Uterus (tissue), 4 donors: ENCODE results near the gene SPATA9. TPM values are rescaled to one million over a fixed set of nuclear protein-coding genes. Genes with fewer than 3 reads are reported as not detected.

Experiments used
- DNase-seq, 2 donors: peaks; one replicate each; pipeline ENCODE4 v3.0.0-alpha.2; 2019 to 2020
- H3K27ac ChIP-seq, 2 donors: fragments of 200-600 bp; sonication (generic); 1 replicate in 1 of 2; 2 replicates in 1 of 2; pipeline ENCODE4 v1.5.1; 2016 to 2018
- H3K27me3 ChIP-seq, 2 donors: fragments of 200-600 bp; sonication (generic); one replicate each; pipeline ENCODE4 v1.5.1; 2018 to 2019; ENCODE audit warnings: control low read depth in 1 of 2
- H3K36me3 ChIP-seq, 2 donors: fragments of 200-600 bp; sonication (generic); one replicate each; pipeline ENCODE4 v1.5.1; 2019; ENCODE audit warnings: control low read depth in 1 of 2
- H3K4me1 ChIP-seq, 2 donors: fragments of 200-600 bp; sonication (generic); one replicate each; pipeline ENCODE4 v1.5.1; 2018 to 2019; ENCODE audit warnings: control low read depth in 1 of 2
- H3K4me3 ChIP-seq, 2 donors: fragments of 200-600 bp; sonication (generic); 1 replicate in 1 of 2; 2 replicates in 1 of 2; pipeline ENCODE4 v1.5.1; 2018 to 2019; ENCODE audit warnings: mild to moderate bottlenecking in 1 of 2
- H3K9me3 ChIP-seq, 2 donors: fragments of 200-600 bp; sonication (generic); one replicate each; pipeline ENCODE4 v1.5.1; 2019; ENCODE audit warnings: control low read depth in 1 of 2
- POLR2A ChIP-seq, 2 donors: fragments of 450-650 bp; IDR thresholded peaks; one replicate each; pipeline ENCODE4 v1.6.1; 2016; ENCODE audit warnings: antibody characterized with exemption in 2 of 2, mild to moderate bottlenecking in 1 of 2, moderate library complexity in 1 of 2
- intact Hi-C: fragments of 100-400 bp; cut with DNase I; formaldehyde crosslinking; loops from one replicate; pipeline ENCODE4 v1.15.1; 2023; ENCODE audit warnings: low total_unique reads
- total RNA-seq, 4 donors: library from RNA; depleted of rRNA in 3 of 4; stranded (reverse); fragments of >200 nt in 3 of 4; gene quantifications; one replicate each; pipeline versions ENCODE4 v1.1.0 to v1.2.4, GENCODE V29; 2014 to 2023
- TF ChIP-seq, protein P1 (sequence below), 4 experiments: fragments of 200-600 bp in 2 of 4; fragments of 450-650 bp in 2 of 4; sonication (generic) in 2 of 4; IDR thresholded peaks; one replicate each; pipeline ENCODE4 v1.5.1; 2016 to 2019; ENCODE audit warnings: antibody characterized with exemption in 4 of 4, mild to moderate bottlenecking in 2 of 4, moderate library complexity in 1 of 4
- donor health status: DM: yes; HTN: yes; CAD: no.

The SPATA9 gene
- total RNA-seq, 4 donors from 2014 or later, result 0.34 to 1.6 TPM; not detected in 2

DNA sequence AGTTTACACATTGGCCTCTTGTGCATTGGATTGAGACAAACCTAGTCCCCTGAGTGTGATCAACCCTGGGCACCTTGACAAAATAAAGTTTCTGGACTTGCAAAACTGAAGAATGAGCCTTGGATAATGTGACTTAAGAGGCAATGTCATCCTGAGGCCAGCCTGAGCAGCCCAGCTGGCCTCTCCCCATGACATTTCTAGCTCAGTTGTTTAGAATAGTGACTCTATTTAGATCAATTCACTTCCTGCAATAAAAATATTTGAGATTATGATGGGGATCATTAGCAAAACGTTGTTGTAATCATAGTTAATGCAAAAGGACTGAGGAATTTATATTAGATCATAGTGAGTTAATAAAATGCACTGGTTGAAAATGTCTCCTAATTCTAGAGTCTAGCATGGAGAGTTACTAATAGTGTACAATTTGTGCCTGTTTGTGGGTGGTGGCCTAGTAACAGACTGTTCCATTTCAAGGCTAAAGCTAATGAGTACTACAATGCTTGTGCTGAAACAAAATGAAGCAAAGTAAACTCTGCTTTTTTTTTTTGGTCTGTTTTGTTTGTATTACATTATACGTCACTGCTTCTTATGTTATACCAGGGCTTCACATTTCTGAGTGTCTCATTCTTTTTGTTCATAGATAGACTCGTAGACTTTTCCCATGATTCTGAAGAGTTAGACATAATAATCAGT is 37.4 kb upstream of the SPATA9 start:
- Histone ChIP-seq H3K27me3 (no peaks in the 10 kb centered on the region), H3K27ac (no peak overlapping the region), H3K4me1 (no peaks in the 10 kb centered on the region), H3K36me3 (no peaks in the 10 kb centered on the region), H3K4me3 (no peak overlapping the region), H3K9me3 (no peaks in the 10 kb centered on the region)
- intact Hi-C loops, result no loop called here
- TF ChIP-seq POLR2A (IDR thresholded peaks at IDR 0.05), result no peak
- DNase-seq, result no peak

DNA sequence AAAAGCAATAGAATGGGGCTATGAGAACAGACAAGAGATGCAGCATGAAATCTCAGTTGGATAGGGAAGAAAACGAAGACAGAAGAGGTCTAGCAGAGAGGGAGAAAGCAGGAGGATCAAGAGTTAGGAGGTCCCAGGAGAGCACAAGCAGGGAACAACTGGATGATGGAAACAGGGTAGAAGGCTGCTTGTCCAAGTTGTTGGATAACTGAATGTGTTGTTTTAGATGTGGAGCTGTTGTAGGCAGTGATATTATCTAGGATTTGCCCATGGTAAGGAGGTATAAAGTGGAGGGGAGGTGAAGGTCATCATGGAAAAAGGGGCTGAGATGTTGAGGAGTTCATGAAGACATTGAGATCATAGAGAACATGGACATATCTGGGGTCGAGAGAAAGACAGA is 35.9 kb upstream of the SPATA9 start:
- intact Hi-C loops, result no loop called here
- Histone ChIP-seq H3K4me3 (no peak overlapping the region), H3K27me3 (no peaks in the 10 kb centered on the region), H3K4me1 (no peaks in the 10 kb centered on the region), H3K9me3 (no peaks in the 10 kb centered on the region), H3K27ac (no peak overlapping the region), H3K36me3 (no peaks in the 10 kb centered on the region)
- no peak for TF ChIP-seq POLR2A (IDR thresholded peaks at IDR 0.05)
- TF ChIP-seq, protein P1, sequence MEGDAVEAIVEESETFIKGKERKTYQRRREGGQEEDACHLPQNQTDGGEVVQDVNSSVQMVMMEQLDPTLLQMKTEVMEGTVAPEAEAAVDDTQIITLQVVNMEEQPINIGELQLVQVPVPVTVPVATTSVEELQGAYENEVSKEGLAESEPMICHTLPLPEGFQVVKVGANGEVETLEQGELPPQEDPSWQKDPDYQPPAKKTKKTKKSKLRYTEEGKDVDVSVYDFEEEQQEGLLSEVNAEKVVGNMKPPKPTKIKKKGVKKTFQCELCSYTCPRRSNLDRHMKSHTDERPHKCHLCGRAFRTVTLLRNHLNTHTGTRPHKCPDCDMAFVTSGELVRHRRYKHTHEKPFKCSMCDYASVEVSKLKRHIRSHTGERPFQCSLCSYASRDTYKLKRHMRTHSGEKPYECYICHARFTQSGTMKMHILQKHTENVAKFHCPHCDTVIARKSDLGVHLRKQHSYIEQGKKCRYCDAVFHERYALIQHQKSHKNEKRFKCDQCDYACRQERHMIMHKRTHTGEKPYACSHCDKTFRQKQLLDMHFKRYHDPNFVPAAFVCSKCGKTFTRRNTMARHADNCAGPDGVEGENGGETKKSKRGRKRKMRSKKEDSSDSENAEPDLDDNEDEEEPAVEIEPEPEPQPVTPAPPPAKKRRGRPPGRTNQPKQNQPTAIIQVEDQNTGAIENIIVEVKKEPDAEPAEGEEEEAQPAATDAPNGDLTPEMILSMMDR (IDR thresholded peaks at IDR 0.05), result no peak
- no peak for DNase-seq

DNA sequence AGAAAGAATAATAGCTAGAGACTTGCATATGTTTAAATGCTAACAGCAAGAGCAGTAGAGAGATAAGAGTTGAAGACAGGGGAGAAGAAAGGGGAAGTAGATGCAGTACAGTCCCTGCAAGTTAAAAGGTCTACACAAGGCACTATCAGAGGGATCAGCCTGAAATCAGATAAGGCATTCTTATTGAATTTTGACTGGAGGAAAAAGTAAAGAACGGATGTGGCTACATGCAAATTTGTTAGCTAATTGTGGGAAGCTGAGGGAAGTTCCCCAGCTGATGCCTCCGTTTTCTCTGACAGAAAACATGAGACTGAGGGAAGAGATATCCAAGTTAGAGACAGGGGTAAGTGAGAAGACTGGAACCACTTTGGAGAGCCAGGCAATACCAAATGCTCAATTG is 35.4 kb upstream of the SPATA9 start:
- Histone ChIP-seq H3K9me3 (no peaks in the 10 kb centered on the region), H3K27me3 (no peaks in the 10 kb centered on the region), H3K36me3 (no peaks in the 10 kb centered on the region), H3K4me1 (no peaks in the 10 kb centered on the region), H3K27ac (no peak overlapping the region), H3K4me3 (no peak overlapping the region)
- TF ChIP-seq POLR2A (IDR thresholded peaks at IDR 0.05), result no peak
- TF ChIP-seq, protein P1 (IDR thresholded peaks at IDR 0.05), result no peak
- no peak for DNase-seq
- intact Hi-C loops, result no loop called here

DNA sequence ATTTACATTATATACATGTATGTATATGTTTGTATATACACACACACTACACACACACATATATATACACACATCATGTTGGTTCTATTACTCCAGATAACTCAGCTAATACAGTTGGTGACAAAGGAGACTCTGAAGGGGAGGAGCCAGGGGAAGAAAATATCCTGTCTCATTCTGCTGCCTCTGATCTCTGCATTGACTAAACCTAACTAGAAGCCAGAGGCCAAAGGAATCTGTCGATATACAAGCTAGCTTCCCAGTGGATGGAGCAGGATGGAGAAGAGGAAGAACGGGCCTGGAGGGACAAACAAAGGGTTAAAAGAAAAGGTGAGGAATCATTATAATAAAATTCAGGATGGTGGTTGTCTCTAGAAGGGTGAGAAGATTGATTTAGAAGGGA is 34.6 kb upstream of the SPATA9 start:
- no peaks in the 10 kb centered on the region for H3K36me3 ChIP-seq
- intact Hi-C loops, result no loop called here
- H3K4me3 ChIP-seq, result no peak overlapping the region
- no peaks in the 10 kb centered on the region for H3K9me3 ChIP-seq
- DNase-seq, result no peak
- H3K27me3 ChIP-seq, result no peaks in the 10 kb centered on the region
- H3K27ac ChIP-seq, result no peak overlapping the region
- TF ChIP-seq, protein P1 (IDR thresholded peaks at IDR 0.05), result no peak
- TF ChIP-seq POLR2A (IDR thresholded peaks at IDR 0.05), result no peak
- H3K4me1 ChIP-seq, result no peaks in the 10 kb centered on the region

DNA sequence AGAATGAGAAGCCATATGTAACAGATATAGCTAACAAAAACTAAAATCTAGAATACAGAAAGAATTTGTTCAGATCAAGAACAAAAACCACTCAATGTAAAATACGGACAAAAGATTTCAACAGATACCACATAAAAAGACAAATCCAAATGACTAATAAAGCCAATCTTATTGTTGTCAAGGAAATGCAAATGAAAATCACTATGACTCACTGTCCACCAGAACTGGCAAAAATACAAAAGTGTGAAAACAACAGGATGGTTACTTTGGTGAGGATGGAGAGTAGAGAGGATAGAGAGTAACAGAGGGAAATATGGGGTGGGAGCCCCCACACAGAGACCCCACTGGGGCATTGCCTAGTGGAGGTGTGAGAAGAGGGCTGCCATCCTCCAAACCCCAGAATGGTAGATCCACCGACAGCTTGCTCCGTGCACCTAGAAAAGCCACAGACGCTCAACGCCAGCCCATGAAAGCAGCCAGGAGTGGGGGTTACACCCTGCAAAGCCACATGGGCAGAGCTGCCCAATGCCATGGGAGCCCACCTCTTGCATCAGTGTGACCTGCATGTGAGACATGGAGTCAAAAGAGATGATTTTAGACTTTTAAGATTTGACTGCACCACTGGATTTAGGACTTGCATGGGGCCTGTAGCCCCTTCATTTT is 33.1 kb upstream of the SPATA9 start:
- DNase-seq, result no peak
- no peaks in the 10 kb centered on the region for H3K4me1 ChIP-seq
- intact Hi-C loops, result no loop called here
- H3K9me3 ChIP-seq, result no peaks in the 10 kb centered on the region
- no peak overlapping the region for H3K27ac ChIP-seq
- no peaks in the 10 kb centered on the region for H3K36me3 ChIP-seq
- no peak overlapping the region for H3K4me3 ChIP-seq
- TF ChIP-seq POLR2A (IDR thresholded peaks at IDR 0.05), result no peak
- TF ChIP-seq, protein P1 (IDR thresholded peaks at IDR 0.05), result no peak
- no peaks in the 10 kb centered on the region for H3K27me3 ChIP-seq
